ENCODE data around the gene ARHGAP15.

DNA sequence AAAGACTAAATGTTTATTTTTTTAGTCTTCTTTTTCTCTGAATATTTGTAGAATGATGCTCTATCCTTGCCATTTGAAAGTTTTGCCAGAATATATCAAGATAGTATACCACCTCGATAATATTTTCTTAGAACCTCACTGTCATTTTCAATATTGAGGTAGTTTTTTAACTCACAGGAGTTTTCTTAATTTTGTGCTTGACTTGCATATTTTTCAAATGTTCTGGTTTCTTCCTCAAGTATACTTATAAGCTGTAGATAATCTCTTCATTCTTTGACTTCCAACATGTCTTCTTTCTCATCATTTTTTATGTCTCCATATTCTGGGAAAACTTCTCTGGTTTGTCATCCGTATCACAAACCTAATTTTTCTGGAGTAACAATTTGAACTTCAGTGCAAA is 559.6 kb downstream of the ARHGAP15 start:
- TF ChIP-seq, protein P1, sequence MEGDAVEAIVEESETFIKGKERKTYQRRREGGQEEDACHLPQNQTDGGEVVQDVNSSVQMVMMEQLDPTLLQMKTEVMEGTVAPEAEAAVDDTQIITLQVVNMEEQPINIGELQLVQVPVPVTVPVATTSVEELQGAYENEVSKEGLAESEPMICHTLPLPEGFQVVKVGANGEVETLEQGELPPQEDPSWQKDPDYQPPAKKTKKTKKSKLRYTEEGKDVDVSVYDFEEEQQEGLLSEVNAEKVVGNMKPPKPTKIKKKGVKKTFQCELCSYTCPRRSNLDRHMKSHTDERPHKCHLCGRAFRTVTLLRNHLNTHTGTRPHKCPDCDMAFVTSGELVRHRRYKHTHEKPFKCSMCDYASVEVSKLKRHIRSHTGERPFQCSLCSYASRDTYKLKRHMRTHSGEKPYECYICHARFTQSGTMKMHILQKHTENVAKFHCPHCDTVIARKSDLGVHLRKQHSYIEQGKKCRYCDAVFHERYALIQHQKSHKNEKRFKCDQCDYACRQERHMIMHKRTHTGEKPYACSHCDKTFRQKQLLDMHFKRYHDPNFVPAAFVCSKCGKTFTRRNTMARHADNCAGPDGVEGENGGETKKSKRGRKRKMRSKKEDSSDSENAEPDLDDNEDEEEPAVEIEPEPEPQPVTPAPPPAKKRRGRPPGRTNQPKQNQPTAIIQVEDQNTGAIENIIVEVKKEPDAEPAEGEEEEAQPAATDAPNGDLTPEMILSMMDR (IDR thresholded peaks at IDR 0.05) = no peak
- TF ChIP-seq POLR2AphosphoS5 (IDR thresholded peaks at IDR 0.05) = no peak

All from transverse colon (tissue), 4 donors.